Retinal pigment epithelial cell (primary cell): ENCODE measurements around the gene EXD2.

Source experiments
- DNase-seq: peaks from one replicate; pipeline ENCODE4 v3.0.0-alpha.2; 2010; ENCODE audit warnings: low read depth
- H3K4me3 ChIP-seq: 2 replicates; pipeline ENCODE4 v1.5.1; 2011; ENCODE audit warnings: mild to moderate bottlenecking, low read length, control low read depth, moderate library complexity
- CTCF ChIP-seq: conservative IDR thresholded peaks from 2 replicates; pipeline ENCODE4 v1.5.1; 2011; ENCODE audit warnings: low read depth, low read length, control low read depth, inconsistent platforms

Gene EXD2

GRCh38 chr14:69291891-69292561, 100.7 kb downstream of the EXD2 start:
- TF ChIP-seq CTCF = no peak
- H3K4me3 ChIP-seq = no peak overlapping the region
- no peak for DNase-seq
